OCI-LY1 (cell line): Measurements from ENCODE around the gene SYNGAP1.

Experiments used
- H2AFZ ChIP-seq: fragments of 200-600 bp; sonication (generic), shearing (Covaris generic); 2 replicates; pipeline ENCODE4 v1.6.0; 2014; ENCODE audit warnings: antibody characterized with exemption, mild to moderate bottlenecking, low read length
- H3F3A ChIP-seq: fragments of 200-600 bp; sonication (generic), shearing (Covaris generic); 2 replicates; pipeline ENCODE4 v1.6.0; 2014; ENCODE audit warnings: mild to moderate bottlenecking, antibody characterized with exemption, low read length, moderate library complexity; ENCODE audit not compliant: insufficient read depth
- H3K27ac ChIP-seq: fragments of 200-600 bp; sonication (generic); 2 replicates; pipeline ENCODE4 v1.5.1; 2014; ENCODE audit warnings: low read length, mixed run types, mild to moderate bottlenecking, low read depth; ENCODE audit not compliant: poor library complexity, severe bottlenecking
- H3K27me3 ChIP-seq: fragments of 200-600 bp; sonication (generic); 2 replicates; pipeline ENCODE4 v1.6.0; 2014; ENCODE audit warnings: antibody characterized with exemption, mild to moderate bottlenecking, low read length, moderate library complexity; ENCODE audit not compliant: insufficient read depth
- H3K36me3 ChIP-seq: fragments of 200-600 bp; sonication (generic); 2 replicates; pipeline ENCODE4 v1.6.1; 2014; ENCODE audit warnings: mild to moderate bottlenecking, antibody characterized with exemption, low read length, moderate library complexity, mixed read lengths; ENCODE audit not compliant: insufficient read depth
- H3K4me1 ChIP-seq: fragments of 200-600 bp; sonication (generic); 2 replicates; pipeline ENCODE4 v1.5.1; 2014; ENCODE audit warnings: mild to moderate bottlenecking, low read length, moderate library complexity; ENCODE audit not compliant: insufficient read depth, severe bottlenecking
- H3K4me2 ChIP-seq: fragments of 200-600 bp; sonication (generic), shearing (Covaris generic); 2 replicates; pipeline ENCODE4 v1.6.1; 2014; ENCODE audit warnings: low read length
- H3K4me3 ChIP-seq: fragments of 200-600 bp; sonication (generic); 2 replicates; pipeline ENCODE4 v1.5.1; 2014; ENCODE audit warnings: low read length, low read depth, mild to moderate bottlenecking, mixed read lengths; ENCODE audit not compliant: poor library complexity, severe bottlenecking
- H3K79me2 ChIP-seq: fragments of 200-600 bp; shearing (Covaris generic); 2 replicates; pipeline ENCODE4 v1.6.1; 2016; ENCODE audit warnings: mixed run types, low read length, mixed read lengths; ENCODE audit not compliant: insufficient read depth
- H3K9ac ChIP-seq: fragments of 200-600 bp; sonication (generic), shearing (Covaris generic); 2 replicates; pipeline ENCODE4 v1.6.1; 2014; ENCODE audit warnings: mild to moderate bottlenecking, low read length, mixed read lengths
- H3K9me2 ChIP-seq: fragments of 200-600 bp; sonication (generic), shearing (Covaris generic); 2 replicates; pipeline ENCODE4 v1.6.1; 2014; ENCODE audit warnings: low read depth, mild to moderate bottlenecking, low read length, mixed read lengths
- H3K9me3 ChIP-seq: fragments of 200-600 bp; shearing (Covaris generic); 2 replicates; pipeline ENCODE4 v1.6.1; 2014; ENCODE audit warnings: low read length, mixed read lengths
- H4K20me1 ChIP-seq: fragments of 200-600 bp; sonication (generic), shearing (Covaris generic); 2 replicates; pipeline ENCODE4 v1.6.0; 2016; ENCODE audit warnings: mild to moderate bottlenecking, low read length; ENCODE audit not compliant: insufficient read depth
- EZH2 ChIP-seq: fragments of 200-600 bp; sonication (generic), shearing (Covaris generic); IDR thresholded peaks from 2 replicates; pipeline ENCODE4 v1.8.0; 2017; ENCODE audit warnings: borderline replicate concordance, mixed run types, mild to moderate bottlenecking, antibody characterized with exemption, low read length, moderate library complexity, mixed read lengths
- TF ChIP-seq, protein P1 (sequence below): fragments of 200-600 bp; sonication (generic), shearing (Covaris generic); IDR thresholded peaks from 2 replicates; pipeline ENCODE4 v1.5.1; 2017; ENCODE audit warnings: mild to moderate bottlenecking, antibody characterized with exemption, low read length, moderate library complexity, mixed read lengths

SYNGAP1 gene

DNA sequence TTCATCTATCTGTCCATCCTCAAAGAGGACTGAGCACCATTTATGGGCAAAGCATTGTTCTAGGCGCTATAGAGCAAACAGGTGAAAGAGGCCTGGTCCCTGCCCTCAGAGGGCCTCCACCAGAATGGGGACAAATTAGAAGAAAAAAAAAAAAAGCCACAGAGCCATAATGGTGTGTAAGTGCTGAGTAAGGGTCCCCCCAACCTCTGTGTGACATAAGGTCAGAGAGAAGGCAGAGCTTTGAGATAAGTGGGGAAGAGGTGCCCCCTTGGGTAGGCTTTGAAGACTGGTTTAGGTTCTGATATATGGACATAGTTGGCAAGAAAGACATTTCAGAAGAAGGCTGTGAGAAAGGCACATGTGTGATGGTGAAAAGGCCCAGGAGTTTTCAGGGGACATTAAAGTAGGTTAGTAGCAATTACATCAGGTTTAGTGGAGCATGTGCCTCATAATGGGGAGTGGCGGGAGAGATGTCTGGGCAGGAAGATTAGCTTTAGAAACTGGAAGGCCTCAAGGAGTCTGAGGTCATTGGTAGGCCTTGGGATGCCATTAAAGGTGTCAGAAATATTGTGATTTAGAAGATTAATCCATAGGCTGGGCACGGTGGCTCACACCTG lies 19.2 kb downstream of the SYNGAP1 start:
- no peaks in the 10 kb centered on the region for H3K9me3 ChIP-seq
- H3F3A ChIP-seq = no peaks in the 10 kb centered on the region
- no peak overlapping the region for H3K4me3 ChIP-seq
- peaks cover 37% of the 10 kb centered on the region for H3K36me3 ChIP-seq
- no peak overlapping the region for H3K4me2 ChIP-seq
- H4K20me1 ChIP-seq = no peaks in the 10 kb centered on the region
- H3K9me2 ChIP-seq = no peaks in the 10 kb centered on the region
- H3K4me1 ChIP-seq = no peaks in the 10 kb centered on the region
- H3K27ac ChIP-seq = no peak overlapping the region
- H3K27me3 ChIP-seq = no peaks in the 10 kb centered on the region
- H3K79me2 ChIP-seq = no peaks in the 10 kb centered on the region
- no peak overlapping the region for H3K9ac ChIP-seq
- TF ChIP-seq, protein P1, sequence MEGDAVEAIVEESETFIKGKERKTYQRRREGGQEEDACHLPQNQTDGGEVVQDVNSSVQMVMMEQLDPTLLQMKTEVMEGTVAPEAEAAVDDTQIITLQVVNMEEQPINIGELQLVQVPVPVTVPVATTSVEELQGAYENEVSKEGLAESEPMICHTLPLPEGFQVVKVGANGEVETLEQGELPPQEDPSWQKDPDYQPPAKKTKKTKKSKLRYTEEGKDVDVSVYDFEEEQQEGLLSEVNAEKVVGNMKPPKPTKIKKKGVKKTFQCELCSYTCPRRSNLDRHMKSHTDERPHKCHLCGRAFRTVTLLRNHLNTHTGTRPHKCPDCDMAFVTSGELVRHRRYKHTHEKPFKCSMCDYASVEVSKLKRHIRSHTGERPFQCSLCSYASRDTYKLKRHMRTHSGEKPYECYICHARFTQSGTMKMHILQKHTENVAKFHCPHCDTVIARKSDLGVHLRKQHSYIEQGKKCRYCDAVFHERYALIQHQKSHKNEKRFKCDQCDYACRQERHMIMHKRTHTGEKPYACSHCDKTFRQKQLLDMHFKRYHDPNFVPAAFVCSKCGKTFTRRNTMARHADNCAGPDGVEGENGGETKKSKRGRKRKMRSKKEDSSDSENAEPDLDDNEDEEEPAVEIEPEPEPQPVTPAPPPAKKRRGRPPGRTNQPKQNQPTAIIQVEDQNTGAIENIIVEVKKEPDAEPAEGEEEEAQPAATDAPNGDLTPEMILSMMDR = no peak
- TF ChIP-seq EZH2 = no peak
- no peak overlapping the region for H2AFZ ChIP-seq

DNA sequence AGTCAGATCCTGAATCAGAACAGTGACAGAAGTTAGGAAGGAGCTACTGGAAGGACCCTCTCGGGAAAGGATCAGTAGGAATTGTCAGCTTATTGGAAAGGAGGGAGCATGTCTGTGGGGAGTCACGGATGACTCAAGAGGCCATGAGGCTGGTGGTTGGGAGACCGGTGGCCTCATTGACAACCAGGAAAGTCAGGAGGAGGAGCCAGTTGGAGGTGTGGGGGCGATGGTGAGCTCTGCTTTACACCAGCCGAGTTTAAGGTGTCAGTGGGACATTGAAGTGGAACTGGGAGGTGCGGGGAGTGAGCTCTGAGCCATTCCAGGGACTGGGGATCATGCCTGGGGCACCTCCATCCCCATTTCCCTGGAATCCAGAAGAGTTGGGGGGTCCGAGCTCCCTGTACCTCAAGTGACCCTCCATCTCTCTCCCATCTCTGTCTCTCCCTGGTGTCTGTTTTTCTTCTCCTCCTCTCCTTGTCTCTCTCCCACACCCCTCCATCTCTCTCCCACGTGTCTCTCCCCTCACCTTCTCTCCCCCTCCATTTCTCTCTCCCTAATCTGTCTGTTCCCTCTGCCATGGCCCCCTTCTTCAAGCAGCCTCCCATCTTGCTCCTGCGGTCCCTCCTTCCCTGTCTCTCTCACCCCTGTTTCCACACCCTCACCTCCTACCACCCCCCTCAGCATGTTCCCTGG lies 20.2 kb downstream of the SYNGAP1 start:
- H3K9me2 ChIP-seq = no peaks in the 10 kb centered on the region
- H4K20me1 ChIP-seq = no peaks in the 10 kb centered on the region
- H3K9ac ChIP-seq = no peak overlapping the region
- peaks cover 37% of the 10 kb centered on the region for H3K36me3 ChIP-seq
- H3K27ac ChIP-seq = no peak overlapping the region
- H3K9me3 ChIP-seq = no peaks in the 10 kb centered on the region
- H3F3A ChIP-seq = no peaks in the 10 kb centered on the region
- no peaks in the 10 kb centered on the region for H3K79me2 ChIP-seq
- no peaks in the 10 kb centered on the region for H3K27me3 ChIP-seq
- no peak for TF ChIP-seq EZH2
- TF ChIP-seq, protein P1 = no peak
- H3K4me1 ChIP-seq = no peaks in the 10 kb centered on the region
- H3K4me3 ChIP-seq = no peak overlapping the region
- no peak overlapping the region for H2AFZ ChIP-seq
- no peak overlapping the region for H3K4me2 ChIP-seq

DNA sequence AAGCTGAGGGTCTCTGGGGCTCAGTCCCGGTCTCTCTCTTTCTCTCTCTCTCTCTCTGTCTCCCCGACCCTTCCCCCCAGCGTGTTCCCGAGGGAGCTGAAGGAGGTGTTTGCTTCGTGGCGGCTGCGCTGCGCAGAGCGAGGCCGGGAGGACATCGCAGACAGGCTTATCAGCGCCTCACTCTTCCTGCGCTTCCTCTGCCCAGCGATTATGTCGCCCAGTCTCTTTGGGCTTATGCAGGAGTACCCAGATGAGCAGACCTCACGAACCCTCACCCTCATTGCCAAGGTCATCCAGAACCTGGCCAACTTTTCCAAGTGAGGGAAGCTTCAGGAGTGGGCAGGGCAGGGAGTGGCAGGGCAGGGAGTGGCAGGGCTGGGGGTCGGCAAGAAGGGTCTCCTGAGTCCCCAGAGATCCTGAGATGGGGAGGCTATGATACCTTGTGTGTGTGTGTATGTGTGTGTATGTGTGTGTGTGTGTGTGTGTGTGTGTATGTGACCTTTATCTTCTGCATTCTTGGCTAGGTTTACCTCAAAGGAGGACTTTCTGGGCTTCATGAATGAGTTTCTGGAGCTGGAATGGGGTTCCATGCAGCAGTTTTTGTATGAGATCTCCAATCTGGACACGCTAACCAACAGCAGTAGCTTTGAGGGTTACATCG lies 20.9 kb downstream of the SYNGAP1 start:
- Histone ChIP-seq H2AFZ (no peak overlapping the region), H3K4me1 (no peaks in the 10 kb centered on the region), H3F3A (no peaks in the 10 kb centered on the region), H3K27me3 (no peaks in the 10 kb centered on the region), H3K4me2 (no peak overlapping the region), H3K9me3 (no peaks in the 10 kb centered on the region), H3K27ac (no peak overlapping the region), H3K79me2 (no peaks in the 10 kb centered on the region), H3K36me3 (peaks cover 30% of the 10 kb centered on the region), H4K20me1 (no peaks in the 10 kb centered on the region), H3K9ac (no peak overlapping the region), H3K4me3 (no peak overlapping the region), H3K9me2 (no peaks in the 10 kb centered on the region)
- TF ChIP-seq, protein P1 = no peak
- no peak for TF ChIP-seq EZH2
